H1 (cell line): ENCODE results near the gene CRTC3. TPM values are rescaled to one million over a fixed set of nuclear protein-coding genes. Genes with fewer than 3 reads are reported as not detected.

Source experiments
- KDM4A ChIP-seq: IDR thresholded peaks from one replicate; pipeline ENCODE4 v1.7.1; 2012; ENCODE audit warnings: low read depth, mild to moderate bottlenecking, moderate library complexity, low read length, inconsistent platforms; ENCODE audit not compliant: severe bottlenecking
- RFX5 ChIP-seq: IDR thresholded peaks from 2 replicates; pipeline ENCODE4 v1.6.1; 2011; ENCODE audit warnings: low read depth, low read length, improper control_type of control experiment, borderline replicate concordance
- ZNF274 ChIP-seq: IDR thresholded peaks from 2 replicates; pipeline ENCODE4 v1.7.0; 2012; ENCODE audit warnings: low read length, borderline replicate concordance; ENCODE audit errors: extremely low read depth
- polyA plus RNA-seq, 7 experiments: library from polyadenylated mRNA; depleted of rRNA in 3 of 7; stranded (reverse) in 5 of 7; unstranded in 2 of 7; fragments of >200 nt in 5 of 7; fragments of 200-250 nt in 2 of 7; gene quantifications; 1 replicate in 5 of 7; 2 replicates in 1 of 7; 4 replicates in 1 of 7; pipeline versions ENCODE4 v1.2.1 to v1.2.3, GENCODE V29; 2011 to 2013; ENCODE audit warnings: missing spikeins in 2 of 7, mixed read lengths in 2 of 7
- total RNA-seq: library from RNA; stranded (reverse); fragmentation: NEBNext Ultra II Directional; extraction: Animal tissue kit (Norgen Biotek cat#: 25700); gene quantifications from 2 replicates; pipeline ENCODE4 v1.2.1, GENCODE V29; 2021
- TF ChIP-seq, protein P1 (sequence below), 3 experiments: IDR thresholded peaks; 1 replicate in 2 of 3; 2 replicates in 1 of 3; pipeline versions ENCODE4 v1.5.1 to v1.6.1; 2011; ENCODE audit warnings: low read length in 3 of 3, mild to moderate bottlenecking in 3 of 3, inconsistent platforms in 2 of 3, low read depth in 1 of 3, moderate library complexity in 1 of 3; ENCODE audit not compliant: insufficient read depth in 1 of 3; ENCODE audit errors: control extremely low read depth in 1 of 3

Gene CRTC3
- total and polyA plus RNA-seq, 2 of the 8 experiments (the other 6 are each of a cell fraction or from before 2014, with no cell fraction given) = 5.0 to 5.3 TPM

DNA sequence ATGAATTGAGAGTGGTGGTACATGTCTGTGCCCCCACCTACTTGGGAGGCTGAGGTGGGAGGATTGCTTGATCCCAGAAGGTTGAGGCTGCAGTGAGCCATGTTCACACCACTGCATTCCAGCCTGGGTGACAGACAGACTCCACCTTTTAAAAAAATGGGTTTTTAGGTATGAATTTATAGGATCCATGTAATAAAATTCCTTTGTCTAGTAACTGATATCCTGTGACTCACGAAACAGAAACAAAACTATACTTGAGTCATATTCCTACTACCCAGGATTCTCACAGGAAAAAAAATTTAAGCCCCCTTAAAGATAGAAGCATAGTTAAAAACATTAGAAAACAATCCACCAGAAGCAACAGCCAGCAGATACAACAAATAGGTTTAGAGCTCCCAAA, 10.0 kb upstream of the CRTC3 start (continued):
- TF ChIP-seq, protein P1, sequence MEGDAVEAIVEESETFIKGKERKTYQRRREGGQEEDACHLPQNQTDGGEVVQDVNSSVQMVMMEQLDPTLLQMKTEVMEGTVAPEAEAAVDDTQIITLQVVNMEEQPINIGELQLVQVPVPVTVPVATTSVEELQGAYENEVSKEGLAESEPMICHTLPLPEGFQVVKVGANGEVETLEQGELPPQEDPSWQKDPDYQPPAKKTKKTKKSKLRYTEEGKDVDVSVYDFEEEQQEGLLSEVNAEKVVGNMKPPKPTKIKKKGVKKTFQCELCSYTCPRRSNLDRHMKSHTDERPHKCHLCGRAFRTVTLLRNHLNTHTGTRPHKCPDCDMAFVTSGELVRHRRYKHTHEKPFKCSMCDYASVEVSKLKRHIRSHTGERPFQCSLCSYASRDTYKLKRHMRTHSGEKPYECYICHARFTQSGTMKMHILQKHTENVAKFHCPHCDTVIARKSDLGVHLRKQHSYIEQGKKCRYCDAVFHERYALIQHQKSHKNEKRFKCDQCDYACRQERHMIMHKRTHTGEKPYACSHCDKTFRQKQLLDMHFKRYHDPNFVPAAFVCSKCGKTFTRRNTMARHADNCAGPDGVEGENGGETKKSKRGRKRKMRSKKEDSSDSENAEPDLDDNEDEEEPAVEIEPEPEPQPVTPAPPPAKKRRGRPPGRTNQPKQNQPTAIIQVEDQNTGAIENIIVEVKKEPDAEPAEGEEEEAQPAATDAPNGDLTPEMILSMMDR (IDR thresholded peaks at IDR 0.05; ENCODE audit: control extremely low read depth in 1 of 3, insufficient read depth in 1 of 3, low read depth in 1 of 3, low read length in 3 of 3) = no peak
- no peak for TF ChIP-seq KDM4A
- TF ChIP-seq ZNF274 = no peak
- TF ChIP-seq RFX5 = no peak
